HG02852 (cell line): ENCODE data around the gene NCAPD3.
A peak's percentile ranks its signal among the peaks of the same experiment; 100 is the strongest.
"Not testable (repeated sequence)": the region's sequence is repeated elsewhere in the genome, so short reads cannot be mapped to it uniquely, and the experiment has no call there.

Source experiments
- ATAC-seq: cut with Tn5 transposase; IDR thresholded peaks from one replicate; pipeline ENCODE4 v1.9.1; 2021; ENCODE audit warnings: mild to moderate bottlenecking, moderate library complexity; ENCODE audit not compliant: unreplicated experiment

Gene NCAPD3, protein sequence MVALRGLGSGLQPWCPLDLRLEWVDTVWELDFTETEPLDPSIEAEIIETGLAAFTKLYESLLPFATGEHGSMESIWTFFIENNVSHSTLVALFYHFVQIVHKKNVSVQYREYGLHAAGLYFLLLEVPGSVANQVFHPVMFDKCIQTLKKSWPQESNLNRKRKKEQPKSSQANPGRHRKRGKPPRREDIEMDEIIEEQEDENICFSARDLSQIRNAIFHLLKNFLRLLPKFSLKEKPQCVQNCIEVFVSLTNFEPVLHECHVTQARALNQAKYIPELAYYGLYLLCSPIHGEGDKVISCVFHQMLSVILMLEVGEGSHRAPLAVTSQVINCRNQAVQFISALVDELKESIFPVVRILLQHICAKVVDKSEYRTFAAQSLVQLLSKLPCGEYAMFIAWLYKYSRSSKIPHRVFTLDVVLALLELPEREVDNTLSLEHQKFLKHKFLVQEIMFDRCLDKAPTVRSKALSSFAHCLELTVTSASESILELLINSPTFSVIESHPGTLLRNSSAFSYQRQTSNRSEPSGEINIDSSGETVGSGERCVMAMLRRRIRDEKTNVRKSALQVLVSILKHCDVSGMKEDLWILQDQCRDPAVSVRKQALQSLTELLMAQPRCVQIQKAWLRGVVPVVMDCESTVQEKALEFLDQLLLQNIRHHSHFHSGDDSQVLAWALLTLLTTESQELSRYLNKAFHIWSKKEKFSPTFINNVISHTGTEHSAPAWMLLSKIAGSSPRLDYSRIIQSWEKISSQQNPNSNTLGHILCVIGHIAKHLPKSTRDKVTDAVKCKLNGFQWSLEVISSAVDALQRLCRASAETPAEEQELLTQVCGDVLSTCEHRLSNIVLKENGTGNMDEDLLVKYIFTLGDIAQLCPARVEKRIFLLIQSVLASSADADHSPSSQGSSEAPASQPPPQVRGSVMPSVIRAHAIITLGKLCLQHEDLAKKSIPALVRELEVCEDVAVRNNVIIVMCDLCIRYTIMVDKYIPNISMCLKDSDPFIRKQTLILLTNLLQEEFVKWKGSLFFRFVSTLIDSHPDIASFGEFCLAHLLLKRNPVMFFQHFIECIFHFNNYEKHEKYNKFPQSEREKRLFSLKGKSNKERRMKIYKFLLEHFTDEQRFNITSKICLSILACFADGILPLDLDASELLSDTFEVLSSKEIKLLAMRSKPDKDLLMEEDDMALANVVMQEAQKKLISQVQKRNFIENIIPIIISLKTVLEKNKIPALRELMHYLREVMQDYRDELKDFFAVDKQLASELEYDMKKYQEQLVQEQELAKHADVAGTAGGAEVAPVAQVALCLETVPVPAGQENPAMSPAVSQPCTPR (N-terminal part only)

DNA sequence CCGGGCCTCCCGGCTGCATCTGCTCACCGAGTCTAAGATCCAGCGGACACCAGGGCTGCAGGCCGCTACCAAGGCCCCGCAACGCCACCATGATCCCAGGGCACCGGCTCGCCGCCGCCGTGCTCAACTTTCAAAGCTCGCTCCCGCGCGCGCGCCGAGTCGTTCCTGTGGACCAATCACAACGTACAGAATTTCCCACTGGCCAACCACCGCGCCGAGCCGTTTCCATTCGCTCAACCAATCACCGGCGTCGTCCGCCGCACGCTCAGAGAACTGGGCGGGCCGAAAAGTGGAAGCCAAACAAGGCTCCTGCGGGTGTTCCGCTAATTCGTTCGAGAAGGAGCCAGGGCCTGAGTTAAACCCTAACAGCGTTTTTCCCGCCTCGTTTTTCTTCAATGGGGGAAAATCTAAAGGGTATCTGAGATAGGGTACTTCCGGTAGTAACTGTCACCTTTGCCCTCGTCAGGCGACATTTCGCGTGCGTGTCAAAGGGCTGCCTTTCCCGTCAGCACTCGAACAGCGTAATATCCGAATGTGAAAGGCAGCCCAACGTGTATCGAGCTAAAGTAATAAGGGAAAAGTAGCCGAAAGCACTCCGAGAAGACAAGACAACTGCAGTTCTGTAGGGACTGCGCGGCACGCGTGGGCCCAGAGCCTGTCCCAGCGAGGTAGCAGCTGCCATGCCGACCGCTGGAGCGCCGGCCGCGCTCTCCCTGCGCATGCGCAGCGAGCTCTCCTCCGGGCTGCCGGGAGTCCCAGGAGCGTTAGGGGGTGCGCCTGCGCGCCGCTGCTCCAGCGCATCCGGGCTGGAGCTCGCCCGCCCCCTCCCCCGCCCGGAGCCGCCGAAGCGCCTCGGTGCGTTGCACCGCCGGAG lies at the start of gene NCAPD3, which contains the start of gene VPS26B:
Gene NCAPD3, minus strand, starts transcription at position 132 of the 874 bp plus-strand sequence. Its CDS starts 41 bp downstream, at position 91.
Gene VPS26B, plus strand, starts transcription at position 836 of the 874 bp plus-strand sequence. CDS start 452 bp downstream, outside the sequence.
- ATAC-seq, result peak; percentile 73

GRCh38 chr11:134273317-134273712 lies 49.5 kb upstream of the NCAPD3 start:
- no peak for ATAC-seq

DNA sequence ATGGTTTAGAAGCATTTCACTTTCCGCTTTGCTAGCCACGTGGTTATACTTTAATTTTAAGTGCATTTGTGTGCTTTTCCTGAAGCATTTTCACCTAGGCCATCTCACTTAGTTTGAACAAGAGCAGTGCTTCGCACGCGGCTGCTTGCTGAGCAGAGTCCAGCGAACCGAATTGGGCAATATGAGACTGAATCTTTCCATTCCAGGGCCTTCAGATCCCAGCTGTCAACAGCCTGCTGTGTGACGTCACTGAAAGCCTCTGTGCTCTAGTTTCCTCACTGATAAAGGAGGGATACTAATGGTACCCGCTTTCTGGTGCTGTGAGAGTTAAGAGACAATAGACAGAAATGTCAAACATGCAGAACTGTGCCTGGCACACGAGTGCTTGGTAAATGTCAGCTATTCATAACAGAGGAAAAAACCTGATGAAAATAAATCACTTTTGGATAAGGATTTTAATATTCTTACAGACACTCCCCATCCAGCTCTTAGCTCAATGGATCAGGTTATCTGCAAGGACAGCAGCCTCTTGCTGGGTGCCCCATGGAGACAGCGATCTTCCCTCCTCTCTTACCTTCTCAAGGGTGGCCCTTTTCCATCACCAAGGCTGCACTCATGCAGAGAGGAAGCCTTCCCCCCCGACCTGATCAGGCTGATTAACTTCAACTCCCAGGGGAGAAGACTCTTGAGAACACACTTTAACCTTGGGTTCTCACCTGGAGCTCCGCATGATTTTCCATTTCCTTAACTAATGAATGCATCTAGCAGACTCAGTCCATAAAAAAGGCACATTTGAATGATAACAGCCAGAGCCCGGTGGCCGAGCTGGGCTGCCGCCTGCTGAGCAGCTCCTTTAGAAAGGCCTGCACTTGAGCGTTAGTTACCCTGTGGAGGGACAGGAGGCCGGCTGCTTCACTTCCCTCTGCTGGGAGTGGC lies 48.9 kb upstream of the NCAPD3 start:
- no peak for ATAC-seq

GRCh38 chr11:134271978-134272377 lies 48.2 kb upstream of the NCAPD3 start:
- ATAC-seq, result no peak

- ATAC-seq, result peak; percentile 59
These were observed 46.5 kb upstream of the NCAPD3 start for GRCh38 chr11:134270250-134270714.

- ATAC-seq, result no peak
These were observed 44.2 kb upstream of the NCAPD3 start for GRCh38 chr11:134267966-134268365.

- no peak for ATAC-seq
These were observed 43.7 kb upstream of the NCAPD3 start for GRCh38 chr11:134267461-134267860.

DNA sequence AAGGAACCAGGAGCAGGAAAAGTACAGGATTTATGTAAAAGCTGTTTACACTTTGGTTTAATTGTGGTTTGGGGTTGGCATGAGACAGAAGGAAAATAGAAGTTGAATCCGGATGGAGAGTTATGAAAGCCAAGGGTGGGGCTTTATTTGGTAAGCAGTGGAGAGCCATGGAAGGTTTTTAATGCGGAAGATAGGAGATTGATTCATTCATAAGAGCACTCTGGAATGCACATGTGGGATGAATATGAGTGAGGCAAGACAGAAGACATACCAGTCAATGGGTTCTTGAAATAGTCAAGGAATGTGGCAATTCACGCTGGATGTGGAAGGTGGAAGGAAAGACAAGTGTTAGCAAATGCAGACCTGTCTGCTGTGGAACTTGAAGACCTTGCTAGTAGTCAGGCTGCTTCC lies 43.1 kb upstream of the NCAPD3 start:
- no peak for ATAC-seq

- no peak for ATAC-seq
These were observed 42.7 kb upstream of the NCAPD3 start for GRCh38 chr11:134266440-134266839.

DNA sequence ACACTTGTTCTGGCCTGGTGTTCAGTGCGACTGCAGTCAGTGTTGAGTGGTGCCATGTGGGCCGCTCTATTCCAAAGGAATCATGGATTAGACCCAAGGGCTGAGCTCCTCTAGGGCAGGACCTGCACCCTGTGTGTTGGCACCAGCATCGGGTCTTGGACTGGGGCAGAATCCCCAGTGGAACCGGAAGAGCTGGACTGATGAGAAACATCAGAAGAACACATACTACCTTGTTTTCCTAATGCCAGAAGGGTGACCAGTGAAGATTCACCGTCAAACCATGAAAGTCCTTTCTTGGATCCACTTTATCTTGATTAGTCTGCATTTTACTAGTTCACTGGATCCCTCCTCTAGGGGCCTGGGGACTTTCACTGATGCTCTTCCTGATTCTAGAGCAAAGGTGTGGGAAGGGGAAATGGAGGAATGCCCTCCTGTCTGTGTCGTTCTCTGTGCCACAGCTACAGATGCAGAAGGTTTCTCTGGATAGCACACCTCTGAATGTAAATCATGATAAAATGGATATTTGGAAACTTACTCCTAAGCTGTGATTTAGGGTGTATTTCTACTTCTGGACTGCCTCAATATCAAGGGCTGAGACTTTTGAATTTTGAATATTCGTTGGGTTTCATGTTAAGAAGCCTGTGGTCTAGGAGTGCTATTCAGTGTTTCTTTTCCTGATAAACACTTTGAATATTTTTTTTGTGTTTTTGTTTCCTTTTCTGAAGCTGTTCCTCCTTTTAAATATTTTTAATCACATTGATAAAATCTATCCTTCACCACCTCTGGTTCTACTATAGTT lies 41.4 kb upstream of the NCAPD3 start:
- ATAC-seq, result no peak

- ATAC-seq, result no peak
These were observed 38.1 kb upstream of the NCAPD3 start for GRCh38 chr11:134261626-134262488.

DNA sequence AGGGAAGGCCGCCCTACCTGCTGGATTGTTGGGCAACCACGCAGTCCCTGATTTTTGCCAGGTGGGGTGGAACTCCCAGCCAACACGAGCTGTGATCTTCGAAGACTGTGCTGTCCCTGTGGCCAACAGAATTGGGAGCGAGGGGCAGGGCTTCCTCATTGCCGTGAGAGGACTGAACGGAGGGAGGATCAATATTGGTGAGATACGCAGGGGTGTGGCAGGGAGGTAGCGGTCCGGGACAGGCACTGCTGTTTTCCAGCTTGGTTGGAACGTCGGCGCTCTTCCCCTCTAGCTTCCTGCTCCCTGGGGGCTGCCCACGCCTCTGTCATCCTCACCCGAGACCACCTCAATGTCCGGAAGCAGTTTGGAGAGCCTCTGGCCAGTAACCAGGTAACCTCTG lies 37.2 kb upstream of the NCAPD3 start:
- no peak for ATAC-seq

DNA sequence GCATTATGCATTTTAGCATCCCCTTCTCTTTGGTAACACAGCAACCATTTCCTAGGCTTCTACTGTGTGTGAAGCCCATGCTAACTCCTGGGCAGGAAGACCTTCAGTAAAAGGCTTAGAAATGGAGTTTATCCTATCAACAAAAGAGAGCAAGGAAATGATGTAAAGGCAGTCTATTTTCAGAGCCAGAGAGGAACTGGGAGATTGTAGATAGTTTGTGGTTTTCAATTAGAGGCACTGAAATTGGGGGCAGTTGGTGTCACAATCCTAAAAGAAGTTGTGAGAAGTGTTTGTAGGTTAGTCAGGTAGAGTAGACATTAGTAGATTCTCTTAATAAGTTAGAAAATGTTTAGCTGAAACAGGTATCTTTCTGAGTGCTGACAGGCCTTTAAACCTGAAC lies 36.7 kb upstream of the NCAPD3 start:
- ATAC-seq, result no peak

GRCh38 chr11:134258577-134258976 lies 34.8 kb upstream of the NCAPD3 start:
- ATAC-seq, result no peak

DNA sequence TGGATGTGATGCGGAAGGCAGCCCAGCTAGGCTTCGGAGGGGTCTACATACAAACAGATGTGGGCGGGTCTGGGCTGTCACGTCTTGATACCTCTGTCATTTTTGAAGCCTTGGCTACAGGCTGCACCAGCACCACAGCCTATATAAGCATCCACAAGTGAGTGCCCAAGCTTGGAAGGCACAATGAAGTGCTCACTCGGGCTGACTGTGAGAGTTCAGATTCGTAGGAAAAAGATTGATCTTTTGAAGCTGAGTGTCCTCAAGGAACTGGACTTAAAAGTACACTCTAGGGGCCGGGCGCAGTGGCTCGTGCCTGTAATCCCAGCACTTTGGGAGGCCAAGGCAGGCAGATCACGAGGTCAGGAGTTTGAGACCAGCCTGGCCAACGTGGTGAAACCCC lies 33.3 kb upstream of the NCAPD3 start:
- ATAC-seq, result no peak

GRCh38 chr11:134255184-134255561 lies 31.4 kb upstream of the NCAPD3 start:
- ATAC-seq, result not testable (repeated sequence)
